Mesendoderm (in vitro differentiated cells): ENCODE data around the gene ANKRD12.

Source experiments
- DNase-seq: peaks from one replicate; pipeline ENCODE4 v3.0.0; 2013
- H2AK5ac ChIP-seq: 2 replicates; pipeline ENCODE4 v1.6.1; 2013; ENCODE audit warnings: low read length, inconsistent platforms
- H2BK120ac ChIP-seq: 2 replicates; pipeline ENCODE4 v1.6.1; 2013; ENCODE audit warnings: low read depth, mild to moderate bottlenecking, low read length, moderate library complexity, mixed read lengths
- H2BK15ac ChIP-seq: replicated peaks from 2 replicates; pipeline ENCODE4 v1.6.1; 2013; ENCODE audit warnings: low read depth, mild to moderate bottlenecking, moderate library complexity
- H2BK5ac ChIP-seq: 2 replicates; pipeline ENCODE4 v1.6.1; 2013; ENCODE audit warnings: low read length, inconsistent platforms
- H3K18ac ChIP-seq: 2 replicates; pipeline ENCODE4 v1.6.1; 2013; ENCODE audit warnings: mild to moderate bottlenecking, low read length, mixed read lengths
- H3K23ac ChIP-seq: one replicate; pipeline ENCODE4 v1.6.1; 2013; ENCODE audit warnings: low read length
- H3K27ac ChIP-seq: 2 replicates; pipeline ENCODE4 v1.5.1; 2013; ENCODE audit warnings: low read depth, mild to moderate bottlenecking, inconsistent platforms, low read length, moderate library complexity
- H3K27me3 ChIP-seq: 2 replicates; pipeline ENCODE4 v1.6.1; 2013; ENCODE audit warnings: low read length, control low read depth, mild to moderate bottlenecking, inconsistent platforms; ENCODE audit not compliant: insufficient read depth, poor library complexity
- H3K36me3 ChIP-seq: 2 replicates; pipeline ENCODE4 v1.6.1; 2013; ENCODE audit warnings: low read length, inconsistent platforms; ENCODE audit not compliant: control insufficient read depth, insufficient read depth
- H3K4ac ChIP-seq: one replicate; pipeline ENCODE4 v1.6.1; 2013; ENCODE audit warnings: low read depth, mild to moderate bottlenecking, low read length, moderate library complexity
- H3K4me1 ChIP-seq: 2 replicates; pipeline ENCODE4 v1.6.1; 2013; ENCODE audit warnings: low read depth, low read length, inconsistent platforms; ENCODE audit not compliant: control insufficient read depth
- H3K4me2 ChIP-seq: 2 replicates; pipeline ENCODE4 v1.6.1; 2013; ENCODE audit warnings: low read length
- H3K4me3 ChIP-seq: 2 replicates; pipeline ENCODE4 v1.5.1; 2013; ENCODE audit warnings: mild to moderate bottlenecking, low read length
- H3K56ac ChIP-seq: one replicate; pipeline ENCODE4 v1.6.1; 2013; ENCODE audit warnings: low read length
- H3K79me1 ChIP-seq: 2 replicates; pipeline ENCODE4 v1.6.1; 2013; ENCODE audit warnings: low read length, inconsistent platforms
- H3K79me2 ChIP-seq: 2 replicates; pipeline ENCODE4 v1.6.1; 2013; ENCODE audit warnings: mild to moderate bottlenecking, low read length; ENCODE audit not compliant: control insufficient read depth, insufficient read depth
- H3K9ac ChIP-seq: 2 replicates; pipeline ENCODE4 v1.6.1; 2013; ENCODE audit warnings: low read length, inconsistent platforms
- H4K5ac ChIP-seq: one replicate; pipeline ENCODE4 v1.6.1; 2013; ENCODE audit warnings: low read length
- H4K8ac ChIP-seq: one replicate; pipeline ENCODE4 v1.6.1; 2013; ENCODE audit warnings: low read depth, mild to moderate bottlenecking, control low read depth, low read length, moderate library complexity
- WGBS: extraction: QIAGEN DNeasy Blood & Tissue Kit; methylation state at CpG from one replicate; pipeline ENCODE4 v1.1.7; 2013; ENCODE audit warnings: low lambda C conversion rate, missing lambda C conversion rate; ENCODE audit not compliant: insufficient coverage; ENCODE audit errors: extremely low coverage; 5-methylcytosine and 5-hydroxymethylcytosine counted together

The ANKRD12 gene

DNA sequence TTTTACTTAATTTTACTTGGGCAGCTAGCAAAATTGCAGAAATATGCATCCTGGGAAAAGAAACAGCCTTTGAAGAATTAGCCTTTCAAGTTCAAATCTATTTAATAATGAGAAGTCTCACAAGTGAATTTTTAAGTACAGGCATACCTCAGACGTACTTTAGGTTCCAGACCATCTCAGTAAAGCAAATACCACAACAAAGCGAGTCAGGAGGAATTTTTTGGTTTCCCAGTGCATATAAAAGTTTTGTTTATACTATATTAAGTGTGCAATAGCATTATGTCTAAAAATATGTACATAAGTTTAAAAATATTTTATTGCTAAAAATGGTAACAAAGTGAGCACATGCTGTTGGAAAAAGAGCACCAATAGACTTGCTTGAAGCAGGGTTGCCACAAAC, 147.2 kb downstream of the ANKRD12 start:
- Histone ChIP-seq H2BK5ac (no peak overlapping the region), H2AK5ac (no peak overlapping the region), H3K27ac (no peak overlapping the region), H4K5ac (no peak overlapping the region), H2BK15ac (no peak overlapping the region), H3K36me3 (no peaks in the 10 kb centered on the region), H3K4me2 (no peak overlapping the region), H3K4me1 (no peaks in the 10 kb centered on the region), H3K4me3 (no peak overlapping the region), H3K79me1 (no peaks in the 10 kb centered on the region), H3K79me2 (no peaks in the 10 kb centered on the region), H3K27me3 (no peaks in the 10 kb centered on the region), H3K9ac (no peak overlapping the region), H3K18ac (no peak overlapping the region), H3K23ac (no peak overlapping the region), H2BK120ac (no peak overlapping the region), H3K56ac (no peak overlapping the region), H4K8ac (no peak overlapping the region), H3K4ac (no peak overlapping the region)
- no peak for DNase-seq
- no CpG with 5 or more reads among the region's 2 CpGs for WGBS

DNA sequence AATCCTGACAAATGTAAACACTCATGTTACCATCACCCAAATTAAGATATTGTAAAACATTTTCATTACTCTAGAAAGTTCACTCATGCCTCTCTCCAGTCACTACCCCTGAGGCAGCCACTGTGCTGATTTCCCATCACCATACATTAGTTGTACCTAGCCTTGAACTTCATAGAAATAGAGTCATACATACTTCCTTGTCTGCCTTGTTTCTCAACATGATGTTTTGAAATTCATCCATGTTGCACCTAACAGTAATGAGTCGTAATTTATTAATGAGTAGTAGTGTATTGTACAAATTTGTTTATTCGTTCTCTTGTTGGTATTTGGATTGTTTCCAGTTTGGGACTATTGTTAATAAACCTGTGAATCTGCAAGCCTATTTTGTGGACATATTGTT, 149.0 kb downstream of the ANKRD12 start:
- Histone ChIP-seq H2AK5ac (no peak overlapping the region), H3K56ac (no peak overlapping the region), H4K5ac (no peak overlapping the region), H2BK120ac (no peak overlapping the region), H3K23ac (no peak overlapping the region), H3K4ac (no peak overlapping the region), H3K4me2 (no peak overlapping the region), H2BK15ac (no peak overlapping the region), H3K4me3 (no peak overlapping the region), H3K4me1 (no peaks in the 10 kb centered on the region), H3K9ac (no peak overlapping the region), H4K8ac (no peak overlapping the region), H3K27me3 (no peaks in the 10 kb centered on the region), H3K79me2 (no peaks in the 10 kb centered on the region), H3K79me1 (no peaks in the 10 kb centered on the region), H3K36me3 (no peaks in the 10 kb centered on the region), H2BK5ac (no peak overlapping the region), H3K27ac (no peak overlapping the region), H3K18ac (no peak overlapping the region)
- no peak for DNase-seq
- WGBS: no CpG with 5 or more reads among the region's 2 CpGs

DNA sequence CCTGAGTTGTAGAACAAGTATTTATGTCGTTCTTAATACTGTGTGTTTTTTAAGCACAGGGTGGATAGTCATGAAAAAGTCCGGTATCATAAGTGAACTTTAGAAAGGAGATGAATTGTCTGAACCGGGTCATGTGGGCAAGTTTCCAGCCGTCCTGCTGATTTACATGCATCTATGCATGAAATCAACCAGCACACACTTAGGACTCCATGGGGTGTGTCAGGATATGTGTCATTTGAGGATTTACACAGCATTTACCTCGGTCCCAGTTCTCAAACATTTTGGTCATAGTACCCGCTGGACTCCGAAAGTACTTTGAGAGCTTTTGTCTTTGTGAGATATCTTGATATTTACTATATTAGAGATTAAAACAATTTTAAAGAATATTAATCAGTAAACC, 150.5 kb downstream of the ANKRD12 start:
- H3K36me3 ChIP-seq: no peaks in the 10 kb centered on the region
- H3K23ac ChIP-seq: no peak overlapping the region
- H2BK15ac ChIP-seq: no peak overlapping the region
- no peak overlapping the region for H3K56ac ChIP-seq
- no peak overlapping the region for H3K4ac ChIP-seq
- H3K4me1 ChIP-seq: no peaks in the 10 kb centered on the region
- H3K18ac ChIP-seq: no peak overlapping the region
- no peak overlapping the region for H3K27ac ChIP-seq
- H3K79me2 ChIP-seq: no peaks in the 10 kb centered on the region
- no peak overlapping the region for H3K4me3 ChIP-seq
- H4K8ac ChIP-seq: no peak overlapping the region
- no peak overlapping the region for H3K4me2 ChIP-seq
- H2AK5ac ChIP-seq: no peak overlapping the region
- no peak overlapping the region for H3K9ac ChIP-seq
- DNase-seq: no peak
- no peaks in the 10 kb centered on the region for H3K79me1 ChIP-seq
- WGBS: no CpG with 5 or more reads among the region's 7 CpGs
- H3K27me3 ChIP-seq: no peaks in the 10 kb centered on the region
- no peak overlapping the region for H2BK5ac ChIP-seq
- no peak overlapping the region for H2BK120ac ChIP-seq
- no peak overlapping the region for H4K5ac ChIP-seq

DNA sequence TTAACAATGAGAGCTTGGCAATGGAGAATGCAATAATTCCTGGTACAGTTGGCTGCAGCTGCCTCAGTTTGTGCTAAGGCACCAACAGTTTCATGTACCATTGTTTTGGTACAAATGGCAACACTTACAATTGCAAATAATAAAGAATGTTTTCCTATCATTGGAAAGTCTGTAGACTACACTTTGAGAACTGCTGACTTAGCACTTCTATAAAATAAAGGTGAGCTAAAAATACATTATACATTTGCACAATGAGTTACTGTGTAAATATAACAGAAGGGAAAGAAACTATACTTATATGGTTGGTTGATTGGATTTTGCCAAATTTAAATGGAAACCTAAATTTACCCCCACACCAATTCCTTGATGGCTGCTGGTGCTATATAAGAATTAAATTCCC, 153.1 kb downstream of the ANKRD12 start:
- H4K5ac ChIP-seq: no peak overlapping the region
- DNase-seq: no peak
- no peak overlapping the region for H3K18ac ChIP-seq
- no peak overlapping the region for H2BK120ac ChIP-seq
- no peak overlapping the region for H2AK5ac ChIP-seq
- no peak overlapping the region for H3K23ac ChIP-seq
- H3K4me1 ChIP-seq: no peaks in the 10 kb centered on the region
- H3K4me3 ChIP-seq: no peak overlapping the region
- H2BK15ac ChIP-seq: no peak overlapping the region
- H3K4me2 ChIP-seq: no peak overlapping the region
- H4K8ac ChIP-seq: no peak overlapping the region
- no peak overlapping the region for H3K9ac ChIP-seq
- H3K27ac ChIP-seq: no peak overlapping the region
- H3K36me3 ChIP-seq: no peaks in the 10 kb centered on the region
- no peak overlapping the region for H2BK5ac ChIP-seq
- H3K4ac ChIP-seq: no peak overlapping the region
- H3K27me3 ChIP-seq: no peaks in the 10 kb centered on the region
- H3K79me2 ChIP-seq: no peaks in the 10 kb centered on the region
- no peak overlapping the region for H3K56ac ChIP-seq
- H3K79me1 ChIP-seq: no peaks in the 10 kb centered on the region

DNA sequence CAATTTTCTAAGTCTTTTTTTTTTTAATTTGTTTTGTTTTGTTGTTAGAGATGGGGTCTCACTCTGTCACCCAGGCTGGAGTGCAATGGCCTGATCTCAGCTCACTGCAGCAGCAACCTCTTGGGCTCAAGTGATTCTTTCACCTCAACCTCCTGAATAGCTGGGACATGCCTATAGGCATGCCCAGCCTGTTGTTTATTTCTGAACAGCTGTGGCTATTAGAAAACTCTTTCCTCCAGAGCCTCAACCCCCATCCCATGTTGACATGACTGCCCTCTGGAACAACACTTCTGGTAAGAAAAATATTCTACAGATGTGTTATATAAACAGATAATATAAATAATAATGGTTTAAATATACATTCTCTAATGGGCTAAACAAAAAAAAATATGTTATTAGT, 153.6 kb downstream of the ANKRD12 start:
- no peak overlapping the region for H3K23ac ChIP-seq
- no peak overlapping the region for H3K18ac ChIP-seq
- no peaks in the 10 kb centered on the region for H3K4me1 ChIP-seq
- H3K27ac ChIP-seq: no peak overlapping the region
- H3K4me2 ChIP-seq: no peak overlapping the region
- no peak overlapping the region for H4K8ac ChIP-seq
- no peaks in the 10 kb centered on the region for H3K36me3 ChIP-seq
- no peak for DNase-seq
- no peak overlapping the region for H2BK5ac ChIP-seq
- H2BK120ac ChIP-seq: no peak overlapping the region
- no peak overlapping the region for H3K9ac ChIP-seq
- H4K5ac ChIP-seq: no peak overlapping the region
- H2BK15ac ChIP-seq: no peak overlapping the region
- H3K79me1 ChIP-seq: no peaks in the 10 kb centered on the region
- H3K79me2 ChIP-seq: no peaks in the 10 kb centered on the region
- no peaks in the 10 kb centered on the region for H3K27me3 ChIP-seq
- no peak overlapping the region for H3K56ac ChIP-seq
- no peak overlapping the region for H2AK5ac ChIP-seq
- H3K4me3 ChIP-seq: no peak overlapping the region
- H3K4ac ChIP-seq: no peak overlapping the region

DNA sequence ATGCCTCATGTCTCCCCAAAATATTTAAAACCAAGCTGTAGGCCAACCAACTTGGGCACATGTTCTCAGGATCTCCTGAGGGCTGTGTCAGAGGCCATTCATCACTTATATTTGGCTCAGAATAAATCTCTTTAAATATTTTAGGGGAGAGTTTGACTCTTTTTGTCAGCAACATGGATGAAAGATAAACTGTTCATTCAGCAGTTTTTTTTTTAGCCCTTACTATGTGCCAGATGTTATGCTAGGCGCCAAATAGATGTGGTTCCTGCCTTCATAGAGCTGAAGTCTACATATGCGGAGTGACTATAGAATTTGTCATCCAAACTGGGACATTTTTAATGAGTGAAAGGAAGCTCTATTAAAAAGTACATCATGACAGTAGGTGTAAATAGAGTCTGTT, 155.5 kb downstream of the ANKRD12 start:
- Histone ChIP-seq H3K36me3 (no peaks in the 10 kb centered on the region), H3K27me3 (no peaks in the 10 kb centered on the region), H3K9ac (no peak overlapping the region), H2BK120ac (no peak overlapping the region), H3K23ac (no peak overlapping the region), H3K56ac (no peak overlapping the region), H3K79me1 (no peaks in the 10 kb centered on the region), H3K4ac (no peak overlapping the region), H2BK5ac (no peak overlapping the region), H3K27ac (peak overlapping the region; percentile 8), H3K4me3 (no peak overlapping the region), H2AK5ac (no peak overlapping the region), H3K79me2 (no peaks in the 10 kb centered on the region), H4K5ac (no peak overlapping the region), H3K4me2 (no peak overlapping the region), H3K18ac (no peak overlapping the region), H2BK15ac (no peak overlapping the region), H3K4me1 (no peaks in the 10 kb centered on the region), H4K8ac (no peak overlapping the region)
- DNase-seq: no peak
- WGBS: no CpG with 5 or more reads among the region's 2 CpGs
